ENCODE data around the gene STOM.

Gene STOM

DNA sequence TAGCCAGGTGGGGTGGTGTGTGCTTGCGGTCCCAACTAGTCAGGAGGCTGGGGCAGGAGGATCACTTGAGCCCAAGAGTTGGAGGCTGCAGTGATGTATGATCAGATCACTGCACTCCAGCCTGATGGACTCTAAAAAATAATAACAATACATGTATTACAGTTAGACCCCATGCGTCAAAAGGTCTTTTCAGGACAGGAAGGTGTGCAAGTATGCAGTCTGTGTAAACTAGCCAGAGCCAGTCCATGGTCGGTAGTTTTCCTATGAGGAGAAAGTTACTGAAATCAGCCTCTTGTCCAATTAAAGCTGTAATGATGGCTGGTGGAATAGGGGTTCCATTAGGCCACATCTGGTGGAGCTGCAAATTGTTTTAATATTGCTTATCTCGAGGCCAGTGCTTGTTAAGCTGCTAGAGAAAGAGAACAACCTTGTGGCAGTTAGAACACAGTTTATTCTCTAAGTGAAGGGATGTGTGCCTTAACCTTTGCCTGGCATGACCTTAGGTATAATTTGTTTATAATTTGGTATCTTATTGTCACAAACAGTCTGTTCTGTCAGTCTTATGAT, 1.5 kb upstream of the STOM start:
- DNase-seq (ENCODE audit: low read depth in 3 of 3), result no peak

DNA sequence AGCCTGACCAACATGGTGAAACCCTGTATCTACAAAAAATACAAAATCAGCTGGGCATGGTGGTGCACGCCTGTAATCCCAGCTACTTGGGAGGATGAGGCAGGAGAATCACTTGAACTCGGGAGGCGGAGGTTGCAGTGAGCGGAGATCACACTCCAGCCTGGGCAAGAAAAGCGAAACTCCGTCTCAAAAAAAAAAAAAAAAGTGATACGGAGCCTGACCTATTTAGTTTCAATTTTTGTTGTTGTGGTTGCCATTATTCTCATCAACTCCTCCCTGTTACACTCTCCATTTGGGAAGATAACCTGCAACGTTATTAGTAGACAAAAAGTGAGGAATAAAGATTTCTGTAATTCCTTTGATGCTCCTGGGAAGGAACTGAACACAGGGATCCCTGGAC, 1.3 kb downstream of the STOM start:
- no peak for DNase-seq (ENCODE audit: low read depth in 3 of 3)

DNA sequence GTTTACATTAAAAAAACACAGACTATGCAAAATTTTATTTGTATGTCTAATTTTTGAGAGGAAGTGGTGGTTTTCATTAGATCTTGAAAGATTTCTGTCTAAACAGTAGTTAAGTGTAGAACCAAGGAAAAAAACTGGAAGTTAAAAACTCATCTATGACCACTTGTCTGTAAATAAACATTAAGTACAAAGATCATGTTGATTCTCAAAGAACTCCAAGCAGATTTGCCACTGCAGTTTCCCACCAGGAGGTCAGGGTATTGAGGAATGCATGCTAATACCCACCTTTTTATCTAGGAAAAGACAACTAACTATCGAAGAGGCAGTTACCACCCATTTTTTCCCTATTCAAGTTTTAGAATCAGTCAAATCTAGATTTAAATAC, 1.9 kb downstream of the STOM start:
- no peak for DNase-seq (ENCODE audit: low read depth in 3 of 3)

DNA sequence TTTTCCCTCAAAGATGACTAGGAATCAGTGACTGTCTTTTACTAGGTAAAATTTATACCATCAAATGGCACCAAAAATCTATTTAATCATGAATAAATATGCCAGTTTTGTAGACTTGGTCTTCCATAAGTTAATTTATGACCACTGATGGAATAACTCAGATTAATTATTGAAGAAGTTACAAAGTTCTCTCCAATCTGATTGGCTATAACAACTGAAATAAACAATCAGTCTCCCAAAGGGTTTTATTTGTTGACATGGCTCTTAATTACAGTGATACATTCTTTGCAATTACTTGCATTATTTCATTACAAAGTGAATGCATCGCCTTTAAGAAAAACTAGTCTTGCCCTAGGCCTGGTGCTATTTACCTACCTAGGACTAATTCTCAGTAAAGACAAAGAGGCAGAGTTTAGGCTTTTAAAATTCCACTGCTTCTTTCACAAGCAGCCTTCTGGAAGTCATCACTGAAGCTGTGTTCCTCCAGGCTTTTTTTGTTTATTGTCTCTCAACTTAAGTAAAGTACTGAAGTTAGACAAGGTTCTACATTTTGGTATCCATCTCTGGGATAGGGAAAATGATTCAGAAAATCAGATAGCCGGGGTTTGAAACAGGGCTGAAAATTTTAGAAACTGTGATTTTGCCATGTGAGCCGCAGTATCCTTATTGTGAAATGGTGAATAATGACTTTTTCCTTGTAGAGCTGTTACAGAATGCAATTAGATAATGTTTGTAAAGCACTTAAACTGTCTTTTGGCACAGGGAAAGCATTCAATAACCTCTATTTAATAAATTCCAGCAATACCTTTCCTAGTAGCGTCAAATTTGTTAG, 2.5 kb downstream of the STOM start:
- DNase-seq (ENCODE audit: low read depth in 3 of 3), result no peak

DNA sequence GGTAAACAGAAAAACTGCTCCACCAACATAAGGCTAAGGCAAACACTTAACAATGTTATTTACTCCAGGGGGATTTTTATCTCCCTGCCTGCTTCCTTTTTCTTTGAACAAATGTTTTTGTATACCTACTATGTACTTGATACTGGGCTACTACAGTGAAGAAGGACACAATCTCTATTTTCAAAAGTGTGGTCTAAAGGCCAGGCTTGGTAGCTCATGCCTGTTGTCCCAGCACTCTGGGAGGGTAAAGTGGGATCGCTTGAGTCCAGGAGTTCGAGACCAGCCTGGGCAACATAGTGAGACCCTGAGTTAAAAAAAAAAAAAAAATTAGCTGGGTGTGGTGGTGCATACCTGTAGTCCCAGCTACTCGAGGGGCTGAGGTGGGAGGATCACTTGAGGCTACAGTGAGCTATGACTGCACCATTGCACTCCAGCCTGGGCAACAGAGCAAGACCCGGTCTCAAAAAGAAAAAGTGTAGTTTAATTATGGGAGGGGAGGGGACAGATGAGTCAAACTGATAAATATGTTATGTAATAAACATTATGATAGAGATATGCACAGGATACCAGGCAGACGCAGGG, 3.3 kb downstream of the STOM start:
- no peak for DNase-seq (ENCODE audit: low read depth in 3 of 3)

DNA sequence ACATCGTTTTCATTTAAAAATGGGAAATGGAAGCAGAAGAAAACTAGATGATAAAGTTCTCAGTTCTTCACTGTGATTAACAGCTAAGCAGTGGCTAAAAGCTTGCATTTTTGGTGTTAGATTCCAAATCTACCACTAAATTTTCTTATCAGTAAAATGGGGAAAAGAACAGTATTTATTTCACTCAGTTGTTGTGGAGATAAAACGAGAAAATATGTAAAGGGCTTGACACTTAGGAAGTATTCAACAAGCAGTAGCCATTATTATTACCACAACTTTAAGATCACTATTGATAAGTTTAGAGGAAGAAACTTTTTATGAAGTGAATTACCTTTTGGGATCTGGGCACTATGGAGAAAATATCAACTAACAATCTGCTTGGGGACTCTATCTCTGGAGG, 4.5 kb downstream of the STOM start:
- no peak for DNase-seq (ENCODE audit: low read depth in 3 of 3)

DNA sequence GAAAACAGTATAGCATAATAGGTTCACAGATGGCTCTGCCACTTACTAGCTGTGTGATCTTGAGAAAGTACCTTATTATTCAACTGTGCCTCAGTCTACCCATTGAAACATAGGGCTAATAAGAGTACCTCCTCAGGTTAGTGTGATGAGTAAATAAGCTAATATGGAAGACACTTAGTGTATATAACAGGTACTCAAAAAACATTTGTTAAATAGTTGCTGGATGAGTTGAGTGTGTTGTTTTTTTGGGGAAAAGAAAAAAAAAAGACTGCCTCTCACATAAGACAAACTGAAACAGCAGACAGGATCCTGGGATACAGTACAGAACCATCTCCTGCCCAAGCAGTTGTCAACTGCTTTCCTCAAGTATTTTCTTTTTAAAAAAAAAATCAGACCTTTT, 5.2 kb downstream of the STOM start:
- no peak for DNase-seq (ENCODE audit: low read depth in 3 of 3)

DNA sequence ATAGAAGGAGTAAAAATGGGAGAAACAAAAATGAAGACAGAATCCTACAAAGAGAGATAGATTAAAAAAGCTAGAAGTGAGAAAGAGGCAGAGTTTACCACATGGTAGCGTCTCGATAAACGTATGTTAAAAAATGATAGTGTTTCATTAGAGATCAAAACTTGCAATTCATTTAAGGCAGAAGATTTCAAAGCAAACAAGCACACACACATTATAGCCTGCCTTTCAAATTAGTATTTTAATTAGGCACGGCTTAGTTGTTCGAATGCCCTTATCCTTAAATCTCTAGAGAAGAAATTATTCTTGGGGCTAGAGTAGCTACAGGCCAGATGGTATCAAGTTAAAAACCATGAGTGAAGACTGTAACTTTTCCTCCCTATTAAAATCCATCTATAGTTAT, 6.0 kb downstream of the STOM start:
- no peak for DNase-seq (ENCODE audit: low read depth in 3 of 3)

DNA sequence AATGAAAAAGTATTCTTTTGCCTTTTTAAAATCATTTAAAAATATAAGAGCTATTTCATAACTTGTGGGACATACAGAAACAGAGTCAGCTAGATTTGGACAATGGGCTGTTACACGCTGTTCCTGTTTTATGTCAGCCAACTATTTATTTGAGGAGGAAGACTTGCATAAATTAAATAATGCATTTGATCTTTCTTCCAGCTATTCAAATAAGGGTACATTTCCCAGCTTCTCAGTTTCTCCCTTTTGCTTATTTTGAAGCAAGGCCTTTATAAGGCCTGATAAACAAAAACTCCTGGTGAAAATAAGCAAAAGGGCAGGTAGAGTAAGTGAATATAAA, 6.5 kb downstream of the STOM start:
- DNase-seq (ENCODE audit: low read depth in 3 of 3), result no peak

DNA sequence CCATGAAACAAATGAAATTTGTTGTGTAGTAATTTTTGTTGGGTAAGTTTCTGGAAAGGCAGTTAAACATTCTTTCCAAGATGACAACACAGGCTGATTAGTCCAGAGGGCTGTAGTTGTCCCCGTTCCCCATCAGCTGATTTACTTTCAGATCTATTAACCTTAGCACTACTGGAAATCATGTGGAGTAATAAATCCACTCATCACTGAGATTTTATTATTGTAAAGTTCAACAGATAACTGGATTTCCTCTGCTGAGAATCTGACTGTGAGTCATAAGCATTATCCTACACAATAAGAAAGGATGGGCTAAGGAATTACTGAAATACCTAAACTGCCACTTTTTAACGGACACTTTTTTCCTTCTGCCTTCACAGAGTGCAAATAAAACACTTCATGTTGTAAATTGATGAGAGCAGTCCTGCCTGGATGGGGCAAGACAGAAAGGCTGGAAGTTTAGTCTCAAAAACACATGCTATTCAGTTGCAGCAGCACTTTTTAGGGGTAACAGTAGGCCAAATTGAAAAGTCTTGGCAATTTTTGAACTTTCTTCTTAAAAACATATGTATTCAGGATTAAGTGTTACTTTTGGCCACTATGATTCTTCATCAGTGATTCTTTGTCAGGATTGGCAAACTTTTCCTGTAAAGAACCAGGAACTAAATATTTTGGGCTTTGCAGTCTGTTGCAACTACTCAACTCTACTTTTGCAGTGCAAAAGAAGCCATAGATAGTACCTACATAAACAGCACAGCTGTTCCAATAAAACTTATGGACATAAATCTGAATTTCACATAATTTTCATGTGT, 7.0 kb downstream of the STOM start:
- DNase-seq (ENCODE audit: low read depth in 3 of 3), result no peak

DNA sequence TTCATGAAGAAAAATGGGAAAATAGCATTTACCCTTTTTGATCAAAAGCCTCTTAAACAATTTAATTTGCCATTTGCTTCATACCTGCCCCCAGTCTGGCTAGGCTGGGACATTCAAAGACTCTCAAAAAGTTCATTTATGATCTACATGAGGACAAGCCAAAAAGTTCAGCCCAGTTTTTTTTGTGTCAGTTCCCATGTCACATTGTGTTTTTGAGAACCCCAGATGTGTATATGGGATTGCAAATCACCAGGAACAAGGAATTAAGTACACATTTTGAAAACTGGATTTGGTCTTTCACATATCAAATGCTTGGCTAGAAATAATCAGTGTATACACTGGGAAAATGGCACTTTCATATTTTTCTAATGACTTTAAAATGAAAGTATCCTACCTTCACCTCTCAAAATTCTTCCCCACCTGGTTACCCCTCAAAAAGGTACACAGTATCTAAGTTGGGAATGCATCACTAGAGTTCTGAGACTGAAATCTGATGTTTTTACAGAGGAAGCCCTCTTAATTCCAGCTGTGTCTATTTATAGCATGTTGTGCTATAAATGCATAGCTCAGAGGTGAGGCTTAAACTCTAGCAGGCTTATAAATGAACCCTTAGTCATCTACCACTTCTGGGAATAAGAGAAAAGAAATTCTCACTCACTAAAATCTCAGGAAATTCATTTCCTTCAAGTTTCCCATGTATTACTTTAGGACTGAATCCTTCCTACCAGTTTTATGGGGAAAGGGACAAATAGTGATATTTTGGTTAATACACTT, 9.3 kb downstream of the STOM start:
- DNase-seq (ENCODE audit: low read depth in 3 of 3), result no peak

DNA sequence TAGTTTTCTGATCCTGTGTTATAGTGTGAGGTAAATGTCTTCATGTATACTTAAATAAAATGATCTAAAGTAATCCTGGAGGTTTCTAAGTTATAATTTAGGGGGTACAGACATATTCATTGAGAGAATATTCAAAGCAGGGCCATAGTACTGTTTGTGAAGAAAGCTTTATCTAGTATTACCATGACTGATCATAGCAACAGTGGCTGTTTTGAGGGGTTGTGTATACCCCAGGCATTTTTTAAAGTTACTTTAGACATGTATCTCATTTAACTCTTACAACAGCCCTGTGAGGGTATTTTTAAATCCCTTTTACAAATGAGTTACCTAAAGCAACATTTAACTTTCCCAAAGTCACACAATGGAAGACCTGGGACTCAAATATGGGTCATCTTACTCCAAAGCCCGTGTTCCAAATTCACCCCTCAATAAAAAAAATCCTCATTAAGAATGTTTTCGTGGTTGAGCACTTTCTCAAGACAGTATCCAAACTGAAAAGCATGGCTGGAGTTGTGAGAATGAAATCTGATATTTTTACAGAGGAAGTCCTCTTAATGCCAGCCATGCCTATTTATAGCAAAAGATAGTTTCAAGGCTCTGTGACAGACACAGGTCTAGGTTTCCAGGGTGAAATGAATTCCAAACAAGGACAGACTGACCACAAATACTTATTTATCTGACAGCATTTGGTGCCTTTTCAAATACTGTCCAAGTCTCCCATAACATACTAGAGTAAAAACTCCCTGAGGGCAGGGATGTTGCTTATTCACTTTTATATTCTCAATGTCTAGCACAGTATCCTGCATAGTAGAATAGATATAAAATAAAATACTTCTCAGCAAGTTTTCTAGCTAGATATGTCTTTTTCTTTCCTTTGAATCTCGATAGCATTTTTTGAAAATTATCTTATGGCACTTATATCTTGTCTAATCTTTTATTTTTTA, 10.4 kb downstream of the STOM start:
- DNase-seq (ENCODE audit: low read depth in 3 of 3), result no peak

DNA sequence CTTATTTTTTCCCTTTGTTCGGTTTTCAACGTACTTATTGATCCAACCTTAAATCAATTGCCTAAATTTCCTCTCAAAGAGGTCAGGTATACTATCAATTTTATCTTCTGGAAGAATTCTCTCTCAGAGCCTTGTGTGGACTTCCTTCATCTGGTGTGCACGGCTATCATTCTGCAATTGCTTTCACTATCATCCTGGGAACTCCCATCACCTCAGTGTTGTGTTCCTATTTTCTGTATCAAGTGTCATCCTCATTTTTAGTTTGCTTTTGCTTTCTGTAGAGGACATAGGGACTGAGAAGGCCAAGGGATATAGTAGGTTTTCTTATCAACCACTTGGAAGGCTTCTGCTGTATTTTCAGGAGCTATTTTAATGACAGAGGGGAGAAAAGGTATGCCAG, 11.3 kb downstream of the STOM start:
- DNase-seq (ENCODE audit: low read depth in 3 of 3), result no peak

DNA sequence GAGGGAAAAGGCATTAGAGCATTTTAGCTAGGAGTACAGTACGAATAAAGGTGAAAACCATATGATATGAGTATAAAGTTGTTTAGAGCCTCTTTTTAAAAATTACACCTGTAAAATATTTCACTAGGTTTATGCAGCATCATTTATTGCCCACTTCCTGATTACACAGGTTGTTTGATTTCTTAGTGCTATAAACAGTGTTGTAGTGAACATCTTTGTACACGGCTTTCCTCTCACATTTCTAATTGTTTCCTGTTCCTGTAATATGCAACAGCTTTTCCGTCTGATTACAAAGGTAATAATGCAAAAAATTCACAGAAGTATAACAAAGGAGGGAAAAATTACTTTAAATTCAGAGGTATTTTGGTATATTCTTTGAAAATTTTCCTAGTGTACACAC, 13.0 kb downstream of the STOM start:
- DNase-seq (ENCODE audit: low read depth in 3 of 3), result no peak

DNA sequence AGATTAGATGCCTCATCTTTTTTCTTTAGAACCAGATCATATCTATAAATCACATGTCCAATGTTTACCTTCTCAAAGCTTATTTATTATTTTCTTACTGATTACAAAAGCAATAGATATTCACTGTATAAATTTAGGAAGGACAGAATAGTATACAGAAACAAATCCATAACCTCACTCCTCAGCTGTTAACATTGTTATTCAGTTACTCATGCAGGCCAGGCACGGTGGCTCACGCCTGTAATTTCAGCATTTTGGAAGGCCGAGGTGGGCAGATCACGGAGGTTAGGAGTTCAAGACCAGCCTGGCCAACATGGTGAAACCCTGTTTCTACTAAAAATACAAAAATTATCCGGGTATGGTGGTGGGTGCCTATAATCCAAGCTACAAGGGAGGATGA, 15.3 kb downstream of the STOM start:
- no peak for DNase-seq (ENCODE audit: low read depth in 3 of 3)

DNA sequence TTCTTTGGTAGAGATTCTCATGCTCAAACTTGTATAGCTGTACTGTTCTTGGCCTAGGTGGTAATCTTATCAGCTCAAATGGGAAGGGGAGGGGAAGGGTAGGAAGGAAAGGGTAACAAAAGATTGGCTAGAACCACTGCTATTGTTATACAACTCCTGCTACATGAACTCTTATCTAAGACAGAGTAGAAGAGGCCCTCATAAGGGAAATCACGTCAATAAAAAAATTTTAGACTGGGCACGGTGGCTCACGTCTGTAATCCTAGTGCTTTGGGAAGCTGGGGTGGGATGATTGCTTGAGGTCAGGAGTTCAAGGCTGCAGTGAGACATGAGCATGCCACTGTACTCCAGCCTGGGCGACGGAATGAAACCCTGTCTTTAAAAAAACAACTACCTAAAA, 15.9 kb downstream of the STOM start:
- DNase-seq (ENCODE audit: low read depth in 3 of 3), result no peak

DNA sequence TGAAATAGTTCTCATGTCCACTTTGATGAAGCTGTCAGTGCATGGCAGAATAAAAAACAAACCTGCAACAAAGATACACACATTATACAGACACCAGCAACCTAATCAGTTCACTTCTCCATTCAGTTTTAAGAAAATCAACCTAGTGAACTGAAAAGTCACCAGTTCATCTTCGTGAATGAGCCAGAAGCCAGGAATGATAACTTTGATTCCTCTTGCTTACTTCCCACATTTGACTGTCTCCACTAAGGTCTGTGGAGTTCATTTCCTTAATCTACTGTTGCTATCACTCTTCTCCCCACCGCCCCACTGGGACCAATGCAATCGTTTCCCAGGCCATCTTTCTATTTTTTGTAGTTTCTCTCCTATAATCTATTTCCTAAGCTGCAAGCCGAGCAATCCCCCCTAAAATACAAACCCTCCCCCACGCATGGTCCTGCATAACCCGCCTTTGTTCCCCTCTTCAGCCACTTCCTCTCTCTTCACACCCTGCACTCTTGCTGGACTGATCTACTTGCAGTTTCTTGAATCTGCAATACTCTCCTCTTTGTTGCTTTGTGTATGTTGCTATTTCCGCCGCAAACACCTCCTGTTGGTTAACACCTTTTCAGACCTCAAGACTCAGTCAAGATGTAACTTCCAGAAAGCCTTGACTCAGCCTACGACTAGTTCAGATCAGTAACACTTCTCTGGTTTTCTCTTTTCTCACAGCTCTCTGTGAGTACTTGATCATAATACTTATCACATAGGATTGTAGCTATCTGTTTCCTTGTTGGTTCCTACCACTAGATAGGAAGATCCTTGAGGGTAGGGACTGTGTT, 16.6 kb downstream of the STOM start:
- peak in 2 of 3 donors; percentile 10 to 15 for DNase-seq (ENCODE audit: low read depth in 3 of 3)

DNA sequence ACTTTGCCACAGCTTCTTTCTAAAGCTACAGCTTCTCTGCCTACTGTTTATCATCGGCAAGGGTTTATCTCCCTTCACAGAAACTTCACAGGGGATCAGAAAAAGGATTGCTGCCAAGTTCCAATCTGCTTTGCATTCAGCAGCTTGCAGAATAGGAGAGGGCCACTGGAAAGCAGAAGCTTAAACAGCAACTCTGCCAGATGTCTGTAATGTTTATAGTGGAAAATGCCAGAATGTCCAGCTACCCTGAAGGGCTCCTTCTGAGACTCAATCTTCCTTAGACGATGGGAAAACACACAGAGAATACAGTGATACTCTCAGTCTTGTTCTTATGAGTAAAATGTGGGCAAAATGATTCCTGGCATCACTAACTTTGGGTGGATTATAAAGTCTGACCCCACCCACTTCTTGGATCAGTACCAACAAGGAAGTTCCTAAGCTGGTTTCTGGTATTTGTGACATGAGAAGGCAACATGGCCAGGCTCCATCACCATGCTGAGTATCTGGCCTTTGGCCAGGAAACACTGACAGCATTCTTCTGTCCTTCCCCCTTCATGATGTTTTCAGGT, 19.0 kb downstream of the STOM start:
- no peak for DNase-seq (ENCODE audit: low read depth in 3 of 3)

DNA sequence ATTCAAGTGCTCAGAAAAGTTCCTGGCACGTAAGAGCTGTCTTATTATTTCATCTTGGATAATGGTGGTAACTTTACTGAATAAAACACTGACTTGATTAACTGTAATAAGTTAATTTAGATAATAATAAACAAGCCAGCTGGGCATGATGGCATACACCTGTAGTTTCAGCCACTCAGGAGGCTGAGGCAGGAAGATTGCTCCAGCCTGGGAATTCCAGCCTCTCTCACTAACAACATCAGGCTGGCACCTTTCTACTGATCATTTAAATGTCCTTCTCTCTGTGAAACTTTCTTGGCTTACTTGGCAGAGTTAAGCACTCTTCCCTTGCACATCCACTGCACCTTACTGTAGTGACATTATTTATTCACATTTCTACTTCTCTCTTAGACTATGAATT, 20.0 kb downstream of the STOM start:
- no peak for DNase-seq (ENCODE audit: low read depth in 3 of 3)

DNA sequence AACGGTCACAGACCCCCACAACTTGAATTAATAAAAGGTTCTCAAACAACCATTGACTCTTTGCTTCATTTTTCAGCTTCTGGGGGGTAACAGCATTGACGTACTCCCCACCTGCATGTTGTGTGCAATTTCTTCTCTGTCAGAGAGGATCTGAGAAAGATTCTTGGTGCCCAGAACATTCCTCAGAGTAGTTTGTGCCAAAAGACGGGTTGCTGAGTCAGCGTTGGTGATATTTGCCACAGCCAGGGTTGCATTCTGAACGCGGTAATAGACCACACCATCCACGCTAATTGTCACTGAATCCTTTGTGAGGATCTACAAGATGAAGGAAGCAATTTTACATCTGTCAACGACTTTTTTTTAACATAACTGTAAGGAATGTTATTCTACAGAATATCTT, 21.0 kb downstream of the STOM start:
- DNase-seq (ENCODE audit: low read depth in 3 of 3), result no peak

Data from stimulated activated CD4-positive, alpha-beta T cell treated with anti-CD3 and anti-CD28 coated beads, TNF-alpha, amount 100 ng/mL, for 48 hours (primary cell).